HepG2 (cell line): ENCODE measurements around the gene DEFB113. TPM values are rescaled to one million over a fixed set of nuclear protein-coding genes. Genes with fewer than 3 reads are reported as not detected.

ENCODE experiments used
- ATAC-seq: fragments of 200-7000 bp; cut with Tn5 transposase; 3 replicates; pipeline ENCODE4 v1.9.1; 2020; ENCODE audit warnings: mild to moderate bottlenecking, moderate library complexity
- BruUV-seq: library from RNA; stranded (reverse); fragments of 400-500 nt; replicated peaks from 2 replicates; lab custom pipeline; 2021; lab: Mats Ljungman, UMichigan
- CTCF ChIA-PET: fragments of 300-600 bp; formaldehyde crosslinking; extraction: SDS; loops from one replicate; lab custom pipeline; 2021; ENCODE audit warnings: low total read pairs, inconsistent platforms, low intra/inter-chr PET ratio; lab: Yijun Ruan, JAX
- POLR2A ChIA-PET: fragments of 350-600 bp; sonication (Branson Sonifier 250); formaldehyde crosslinking; loops from one replicate; lab custom pipeline; 2020; ENCODE audit warnings: antibody characterized with exemption, inconsistent platforms; lab: Yijun Ruan, JAX
- DNase-seq: peaks from one replicate; pipeline ENCODE4 v3.0.0-alpha.2; 2015; ENCODE audit warnings: low spot score
- FAIRE-seq: peaks from 3 replicates; lab custom pipeline; 2011; peaks lifted over from hg19 to GRCh38; lab: Jason Lieb, UNC
- H2AFZ ChIP-seq: one replicate; pipeline ENCODE4 v1.6.1; 2011; ENCODE audit warnings: low read length, inconsistent platforms
- H3K27ac ChIP-seq: fragments of 300-600 bp; 3 replicates; pipeline ENCODE4 v1.8.0; 2011; ENCODE audit warnings: mixed run types, mild to moderate bottlenecking, mixed read lengths, low read length, inconsistent platforms; ENCODE audit not compliant: insufficient read depth; ENCODE audit errors: extremely low read length
- H3K27me3 ChIP-seq, 2 experiments: fragments of 200-600 bp in 1 of 2; 2 replicates in 1 of 2; 3 replicates in 1 of 2; pipeline versions ENCODE4 v1.6.0 to v1.8.0; 2011; ENCODE audit warnings: low read length in 2 of 2, mild to moderate bottlenecking in 2 of 2, moderate library complexity in 2 of 2, inconsistent platforms in 1 of 2; ENCODE audit not compliant: insufficient read depth in 2 of 2, control insufficient read depth in 1 of 2
- H3K36me3 ChIP-seq, 2 experiments: fragments of 200-600 bp in 1 of 2; replicated peaks in 1 of 2; 2 replicates in 1 of 2; 3 replicates in 1 of 2; pipeline versions ENCODE4 v1.5.1 to v1.8.0; 2011; ENCODE audit warnings: low read length in 2 of 2, inconsistent platforms in 1 of 2; ENCODE audit not compliant: insufficient read depth in 2 of 2, control insufficient read depth in 1 of 2
- H3K4me1 ChIP-seq: 2 replicates; pipeline ENCODE4 v1.5.1; 2012; ENCODE audit warnings: low read length, inconsistent platforms; ENCODE audit not compliant: insufficient read depth
- H3K4me2 ChIP-seq: 2 replicates; pipeline ENCODE4 v1.6.0; 2011; ENCODE audit warnings: low read depth, low read length, inconsistent platforms
- H3K4me3 ChIP-seq, 3 experiments: fragments of 200-600 bp in 1 of 3; sonication (generic), shearing (Covaris generic) in 1 of 3; replicated peaks in 1 of 3; 2 replicates each; pipeline ENCODE4 v1.5.1; 2011 to 2016; ENCODE audit warnings: low read length in 3 of 3, inconsistent platforms in 2 of 3, low read depth in 2 of 3, mild to moderate bottlenecking in 2 of 3, control low read depth in 1 of 3, mixed read lengths in 1 of 3; ENCODE audit not compliant: insufficient read depth in 1 of 3
- H3K79me2 ChIP-seq: one replicate; pipeline ENCODE4 v1.6.1; 2011; ENCODE audit warnings: low read length, inconsistent platforms; ENCODE audit not compliant: insufficient read depth
- H3K9ac ChIP-seq: 2 replicates; pipeline ENCODE4 v1.6.0; 2011; ENCODE audit warnings: mild to moderate bottlenecking, low read depth, low read length, inconsistent platforms; ENCODE audit not compliant: insufficient read depth
- H3K9me3 ChIP-seq: 2 replicates; pipeline ENCODE4 v1.5.1; 2012; ENCODE audit warnings: mild to moderate bottlenecking, low read length
- H4K20me1 ChIP-seq: 2 replicates; pipeline ENCODE4 v1.6.0; 2011; ENCODE audit warnings: inconsistent platforms, mild to moderate bottlenecking, low read length, moderate library complexity; ENCODE audit not compliant: insufficient read depth
- DNMT1 ChIP-seq: sonication (generic); formaldehyde crosslinking; IDR thresholded peaks from 2 replicates; pipeline ENCODE4 v1.5.1; 2020; ENCODE audit warnings: mild to moderate bottlenecking, missing genetic modification reagents
- EED ChIP-seq: sonication (generic); formaldehyde crosslinking; IDR thresholded peaks from 2 replicates; pipeline ENCODE4 v1.5.0; 2020; ENCODE audit warnings: mild to moderate bottlenecking, missing genetic modification reagents
- ELF3 ChIP-seq: IDR thresholded peaks from 2 replicates; pipeline ENCODE4 v1.6.1; 2016; ENCODE audit warnings: missing genetic modification reagents, missing compliant biosample characterization
- KLF16 ChIP-seq, 2 experiments: sonication (generic) in 1 of 2; formaldehyde crosslinking in 1 of 2; IDR thresholded peaks; 2 replicates each; pipeline versions ENCODE4 v1.6.1 to v1.8.0; 2016 to 2023; ENCODE audit warnings: missing genetic modification reagents in 2 of 2, missing compliant biosample characterization in 1 of 2
- NR1H2 ChIP-seq: sonication (generic); formaldehyde crosslinking; IDR thresholded peaks from 2 replicates; pipeline ENCODE4 v1.8.1; 2022; ENCODE audit warnings: low read depth, missing genetic modification reagents, borderline replicate concordance
- U2AF2 ChIP-seq: fragments of 200-400 bp; formaldehyde crosslinking; IDR thresholded peaks from 2 replicates; pipeline ENCODE4 v1.6.1; 2017; ENCODE audit warnings: low read depth, mild to moderate bottlenecking, low read length
- ZBTB7A ChIP-seq: sonication (generic); formaldehyde crosslinking; IDR thresholded peaks from 2 replicates; pipeline ENCODE4 v1.8.0; 2022; ENCODE audit warnings: mild to moderate bottlenecking, missing genetic modification reagents
- ZNF12 ChIP-seq: sonication (generic); formaldehyde crosslinking; IDR thresholded peaks from 2 replicates; pipeline ENCODE4 v1.5.0; 2020; ENCODE audit warnings: missing genetic modification reagents
- ZNF329 ChIP-seq: sonication (generic); formaldehyde crosslinking; IDR thresholded peaks from 2 replicates; pipeline ENCODE4 v1.9.0; 2021; ENCODE audit warnings: low read depth, mild to moderate bottlenecking, missing genetic modification reagents
- ZNF547 ChIP-seq: sonication (generic); formaldehyde crosslinking; IDR thresholded peaks from 2 replicates; pipeline ENCODE4 v1.5.1; 2020; ENCODE audit warnings: mild to moderate bottlenecking, missing genetic modification reagents
- ZNF614 ChIP-seq: IDR thresholded peaks from 2 replicates; pipeline ENCODE4 v1.6.1; 2018; ENCODE audit warnings: missing biosample characterization, missing genetic modification reagents, inconsistent platforms, borderline replicate concordance
- ZNF678 ChIP-seq: sonication (generic); formaldehyde crosslinking; IDR thresholded peaks from 2 replicates; pipeline ENCODE4 v1.4.0; 2020; ENCODE audit warnings: mild to moderate bottlenecking, missing genetic modification reagents
- ZNF781 ChIP-seq: sonication (generic); formaldehyde crosslinking; IDR thresholded peaks from 2 replicates; pipeline ENCODE4 v1.5.1; 2020; ENCODE audit warnings: borderline replicate concordance, mild to moderate bottlenecking, missing genetic modification reagents; ENCODE audit errors: not compliant biosample characterization
- ZNF816 ChIP-seq: sonication (generic); formaldehyde crosslinking; IDR thresholded peaks from 2 replicates; pipeline ENCODE4 v1.8.0; 2022; ENCODE audit warnings: missing genetic modification reagents, mild to moderate bottlenecking, borderline replicate concordance
- in situ Hi-C: cut with HindIII; loops from 2 replicates; pipeline ENCODE4 v1.10.0; 2017; ENCODE audit warnings: low pct_unique_long_range_greater_than_20kb; ENCODE audit not compliant: extremely low pct_ligation_motif_present
- intact Hi-C: fragments of 100-400 bp; cut with micrococcal nuclease; formaldehyde crosslinking; loops from one replicate; pipeline ENCODE4 v1.10.0; 2022; ENCODE audit not compliant: unreplicated experiment
- polyA plus RNA-seq, 8 experiments: library from polyadenylated mRNA; depleted of rRNA in 3 of 8; stranded (reverse) in 7 of 8; unstranded in 1 of 8; fragments of >200 nt; fragmentation: Illumina TruSeq in 4 of 8; extraction: Trizol in 4 of 8; gene quantifications; 2 replicates each; pipeline versions ENCODE4 v1.2.1 to v1.2.3, GENCODE V29; 2011 to 2016; ENCODE audit warnings: low read depth in 4 of 8, missing spikeins in 1 of 8, mixed read lengths in 1 of 8; ENCODE audit not compliant: insufficient read depth in 1 of 8
- total RNA-seq, 5 experiments: library from RNA; depleted of rRNA; stranded (reverse); fragments of >200 nt; fragmentation: Illumina TruSeq; extraction: Trizol; gene quantifications; 2 replicates each; pipeline ENCODE4 v1.2.3, GENCODE V29; 2016; ENCODE audit warnings: low read depth in 1 of 5
- TF ChIP-seq, protein P1 (sequence below): sonication (generic); formaldehyde crosslinking; IDR thresholded peaks from 2 replicates; pipeline ENCODE4 v1.4.0; 2020; ENCODE audit warnings: missing genetic modification reagents
- TF ChIP-seq, protein P2 (sequence below): sonication (generic); formaldehyde crosslinking; IDR thresholded peaks from 2 replicates; pipeline ENCODE4 v1.4.0; 2020; ENCODE audit warnings: mild to moderate bottlenecking, low read depth, missing genetic modification reagents

The DEFB113 gene
- total and polyA plus RNA-seq, 2 of the 13 experiments (the other 11 are each of a cell fraction or from before 2014, with no cell fraction given) = not detected

GRCh38 chr6:49933526-49933925 is 35.9 kb downstream of the DEFB113 start (continued):
- TF ChIP-seq ZNF329 (no peak), U2AF2 (no peak), ZNF12 (CRISPR knock-in tag) (no peak), EED (CRISPR knock-in tag) (no peak), ZNF614 (CRISPR knock-in tag) (no peak), KLF16 (CRISPR knock-in tag; IDR thresholded peaks at IDR 0.05) (no peak)
- TF ChIP-seq, protein P1, sequence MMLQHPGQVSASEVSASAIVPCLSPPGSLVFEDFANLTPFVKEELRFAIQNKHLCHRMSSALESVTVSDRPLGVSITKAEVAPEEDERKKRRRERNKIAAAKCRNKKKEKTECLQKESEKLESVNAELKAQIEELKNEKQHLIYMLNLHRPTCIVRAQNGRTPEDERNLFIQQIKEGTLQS (CRISPR knock-in tag) = no peak
- TF ChIP-seq, protein P2, sequence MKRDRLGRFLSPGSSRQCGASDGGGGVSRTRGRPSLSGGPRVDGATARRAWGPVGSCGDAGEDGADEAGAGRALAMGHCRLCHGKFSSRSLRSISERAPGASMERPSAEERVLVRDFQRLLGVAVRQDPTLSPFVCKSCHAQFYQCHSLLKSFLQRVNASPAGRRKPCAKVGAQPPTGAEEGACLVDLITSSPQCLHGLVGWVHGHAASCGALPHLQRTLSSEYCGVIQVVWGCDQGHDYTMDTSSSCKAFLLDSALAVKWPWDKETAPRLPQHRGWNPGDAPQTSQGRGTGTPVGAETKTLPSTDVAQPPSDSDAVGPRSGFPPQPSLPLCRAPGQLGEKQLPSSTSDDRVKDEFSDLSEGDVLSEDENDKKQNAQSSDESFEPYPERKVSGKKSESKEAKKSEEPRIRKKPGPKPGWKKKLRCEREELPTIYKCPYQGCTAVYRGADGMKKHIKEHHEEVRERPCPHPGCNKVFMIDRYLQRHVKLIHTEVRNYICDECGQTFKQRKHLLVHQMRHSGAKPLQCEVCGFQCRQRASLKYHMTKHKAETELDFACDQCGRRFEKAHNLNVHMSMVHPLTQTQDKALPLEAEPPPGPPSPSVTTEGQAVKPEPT (CRISPR knock-in tag) = no peak
- TF ChIP-seq, all 625 proteins: peak for 0

GRCh38 chr6:49929340-49929739 is 40.1 kb downstream of the DEFB113 start:
- DNase-seq = no peak
- TF ChIP-seq DNMT1 (CRISPR knock-in tag) (no peak), ELF3 (CRISPR knock-in tag) (no peak), ZBTB7A (CRISPR knock-in tag) (no peak), NR1H2 (CRISPR knock-in tag) (no peak), ZNF816 (no peak), ZNF678 (CRISPR knock-in tag) (no peak), ZNF781 (CRISPR knock-in tag) (no peak), ZNF547 (CRISPR knock-in tag) (no peak)
- Histone ChIP-seq H3K9ac (no peak overlapping the region), H2AFZ (no peak overlapping the region), H3K27ac (no peak overlapping the region), H3K9me3 (no peaks in the 10 kb centered on the region), H4K20me1 (no peaks in the 10 kb centered on the region), H3K4me2 (no peak overlapping the region), H3K4me3 (no peak overlapping the region), H3K79me2 (no peaks in the 10 kb centered on the region), H3K36me3 (no peaks in the 10 kb centered on the region), H3K27me3 (no peaks in the 10 kb centered on the region), H3K4me1 (no peaks in the 10 kb centered on the region)
- in situ Hi-C loops = no loop called here
- FAIRE-seq = no peak
- ATAC-seq = no peak
- CTCF ChIA-PET = no interaction called here
- POLR2A ChIA-PET = no interaction called here
- intact Hi-C loops = no loop called here
- no TSS peak for BruUV-seq
